Lung (tissue), 12 donors: ENCODE data around the gene REC8. TPM values are rescaled to one million over a fixed set of nuclear protein-coding genes. Genes with fewer than 3 reads are reported as not detected.

Experiments
- ATAC-seq: fragments of 200-7000 bp; cut with Tn5 transposase; one replicate; pipeline ENCODE4 v1.9.1; 2020; ENCODE audit warnings: moderate number of reproducible peaks; ENCODE audit not compliant: insufficient read depth, low FRiP score
- DNase-seq, 3 donors: peaks; one replicate each; pipeline ENCODE4 v3.0.0-alpha.2; 2013 to 2017
- H3K27ac ChIP-seq, 2 donors: one replicate each; pipeline ENCODE4 v1.5.1; 2013; ENCODE audit warnings: mild to moderate bottlenecking in 2 of 2, moderate library complexity in 2 of 2, control low read depth in 1 of 2, inconsistent platforms in 1 of 2, low read depth in 1 of 2, low read length in 1 of 2
- H3K27me3 ChIP-seq, 3 donors: one replicate each; pipeline ENCODE4 v1.5.1; 2013; ENCODE audit warnings: low read length in 2 of 3; ENCODE audit not compliant: control insufficient read depth in 3 of 3, insufficient read depth in 3 of 3
- H3K36me3 ChIP-seq, 4 donors: one replicate each; pipeline ENCODE4 v1.5.1; 2013; ENCODE audit warnings: low read length in 4 of 4, mild to moderate bottlenecking in 1 of 4, moderate library complexity in 1 of 4; ENCODE audit not compliant: control insufficient read depth in 4 of 4, insufficient read depth in 4 of 4
- H3K4me1 ChIP-seq, 5 donors: one replicate each; pipeline ENCODE4 v1.5.1; 2013; ENCODE audit warnings: low read length in 5 of 5, mild to moderate bottlenecking in 2 of 5, moderate library complexity in 1 of 5; ENCODE audit not compliant: control insufficient read depth in 5 of 5, insufficient read depth in 5 of 5
- H3K4me3 ChIP-seq: one replicate; pipeline ENCODE4 v1.5.1; 2013; ENCODE audit warnings: mild to moderate bottlenecking, control low read depth, moderate library complexity
- H3K9ac ChIP-seq, 2 donors: one replicate each; pipeline ENCODE4 v1.5.1; 2013; ENCODE audit warnings: low read length in 2 of 2, control low read depth in 1 of 2; ENCODE audit not compliant: insufficient read depth in 1 of 2
- H3K9me3 ChIP-seq, 4 donors: one replicate each; pipeline ENCODE4 v1.5.1; 2013; ENCODE audit warnings: low read length in 3 of 4, mild to moderate bottlenecking in 1 of 4, moderate library complexity in 1 of 4; ENCODE audit not compliant: control insufficient read depth in 4 of 4, insufficient read depth in 3 of 4
- CTCF ChIP-seq: IDR thresholded peaks from 2 replicates; pipeline ENCODE4 v1.5.1; 2012; ENCODE audit warnings: mild to moderate bottlenecking; ENCODE audit errors: control extremely low read depth, extremely low read depth
- WGBS, 2 donors: extraction: QIAGEN DNeasy Blood & Tissue Kit; methylation state at CpG; one replicate each; pipeline ENCODE4 v1.1.7; 2013; 5-methylcytosine and 5-hydroxymethylcytosine counted together
- polyA plus RNA-seq, 2 donors: library from polyadenylated mRNA; stranded (reverse); fragments of 200-250 nt; gene quantifications; one replicate each; pipeline ENCODE4 v1.2.1, GENCODE V29; 2013
- total RNA-seq, 2 donors: library from RNA; depleted of rRNA in 1 of 2; stranded (reverse); fragments of >200 nt in 1 of 2; gene quantifications; one replicate each; pipeline ENCODE4 v1.2.1, GENCODE V29; 2014 to 2021
- donor health status: control.
- donor health status: control.
- donor health status: Bipolar disorder and iron deficiency.
- donor health status: healthy.
- donor health status: DM: yes; HTN: yes; CAD: no.

Gene REC8
- total and polyA plus RNA-seq, 4 donors, result 13.3 to 48.1 (median 29.5) TPM

- no peaks in the 10 kb centered on the region for H3K27me3 ChIP-seq
- H3K9ac ChIP-seq, result no peak overlapping the region
- no peaks in the 10 kb centered on the region for H3K9me3 ChIP-seq
- DNase-seq (no peak), ATAC-seq (no peak)
- H3K27ac ChIP-seq, result peak overlapping the region in 1 of 2 donors; percentile 34
- TF ChIP-seq CTCF, result no peak
- H3K4me1 ChIP-seq, result peaks cover 0 to 13% (median 8%) of the 10 kb centered on the region in 5 donors
- peaks cover 22 to 46% (median 34%) of the 10 kb centered on the region in 4 donors for H3K36me3 ChIP-seq
- H3K4me3 ChIP-seq, result no peak overlapping the region
- 83 to 94% methylated on average over 5 of the region's 5 CpGs for WGBS, 2 donors
Observed at GRCh38 chr14:24165785-24166184, 6.1 kb upstream of the REC8 start.

- Histone ChIP-seq H3K27me3 (no peaks in the 10 kb centered on the region), H3K36me3 (peaks cover 22 to 50% (median 33%) of the 10 kb centered on the region in 4 donors), H3K9ac (no peak overlapping the region), H3K27ac (peak overlapping the region in 1 of 2 donors; percentile 61), H3K4me1 (peaks cover 0 to 14% (median 4%) of the 10 kb centered on the region in 5 donors), H3K9me3 (no peaks in the 10 kb centered on the region), H3K4me3 (no peak overlapping the region)
- no peak for TF ChIP-seq CTCF
- ATAC-seq (no peak), DNase-seq (no peak)
- WGBS, 2 donors, result 76 to 81% methylated on average over 3 of the region's 3 CpGs
Observed at GRCh38 chr14:24167469-24168114, 4.3 kb upstream of the REC8 start.

- H3K9ac ChIP-seq, result no peak overlapping the region
- H3K27ac ChIP-seq, result peak overlapping the region in 1 of 2 donors; percentile 22
- no peaks in the 10 kb centered on the region for H3K27me3 ChIP-seq
- TF ChIP-seq CTCF, result no peak
- peak overlapping the region; percentile 12 for H3K4me3 ChIP-seq
- no peaks in the 10 kb centered on the region for H3K9me3 ChIP-seq
- H3K4me1 ChIP-seq, result peaks cover 0 to 14% (median 4%) of the 10 kb centered on the region in 5 donors
- 22 to 41% methylated on average over 30 of the region's 30 CpGs for WGBS, 2 donors
- H3K36me3 ChIP-seq, result peaks cover 4 to 29% (median 7%) of the 10 kb centered on the region in 4 donors
- no peak for ATAC-seq
- DNase-seq, result peak in 2 of 3 donors; percentile 22 to 34
Observed at GRCh38 chr14:24172261-24172860, 481 bp downstream of the REC8 start.
